GM23248 (cell line): ENCODE data around the gene PRSS53.

Experiments used
- EZH2 ChIP-seq: fragments of 200-600 bp; sonication (generic); IDR thresholded peaks from 2 replicates; pipeline ENCODE4 v1.6.1; 2018; ENCODE audit warnings: antibody characterized with exemption, mild to moderate bottlenecking; ENCODE audit not compliant: insufficient read depth, poor library complexity, severe bottlenecking
- EZH2phosphoT487 ChIP-seq: fragments of 200-600 bp; sonication (generic); IDR thresholded peaks from 2 replicates; pipeline ENCODE4 v1.6.1; 2018; ENCODE audit warnings: antibody characterized with exemption, moderate library complexity, mild to moderate bottlenecking, low read depth; ENCODE audit not compliant: insufficient read depth

DNA sequence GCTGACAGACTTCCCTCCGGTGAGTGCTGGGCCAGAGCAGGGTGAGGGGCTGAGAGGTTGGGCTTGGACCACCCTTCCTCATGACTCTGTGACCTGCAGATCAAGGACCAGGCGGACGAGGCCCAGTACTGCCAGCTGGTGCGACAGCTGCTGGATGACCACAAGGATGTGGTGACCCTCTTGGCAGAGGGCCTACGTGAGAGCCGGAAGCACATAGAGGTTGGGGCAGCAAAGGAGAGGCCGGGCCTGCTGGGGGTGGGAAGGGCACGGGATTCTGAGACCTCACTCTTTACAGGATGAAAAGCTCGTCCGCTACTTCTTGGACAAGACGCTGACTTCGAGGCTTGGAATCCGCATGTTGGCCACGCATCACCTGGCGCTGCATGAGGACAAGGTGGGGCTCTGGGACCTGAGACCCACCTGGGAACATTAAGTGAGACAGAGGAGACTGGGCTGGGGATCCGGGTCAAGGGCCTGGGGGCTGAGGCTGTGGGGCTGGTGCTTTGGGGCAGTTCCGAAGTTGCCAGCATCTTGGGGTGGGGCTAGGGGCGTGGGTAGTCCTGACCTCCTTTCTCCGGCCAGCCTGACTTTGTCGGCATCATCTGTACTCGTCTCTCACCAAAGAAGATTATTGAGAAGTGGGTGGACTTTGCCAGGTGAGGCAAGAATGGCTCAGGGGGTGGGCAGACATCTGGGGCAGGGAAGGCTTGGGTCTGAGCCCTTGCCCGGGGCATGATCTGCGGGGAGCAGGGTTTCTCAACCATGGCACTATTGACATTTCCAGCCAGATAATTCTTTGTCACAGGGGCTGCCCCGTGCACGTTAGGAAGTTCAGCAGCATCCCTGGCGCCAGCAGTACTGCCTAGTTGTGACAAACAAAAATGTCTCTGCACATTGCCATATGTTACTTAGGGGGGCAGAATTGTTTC lies 21.6 kb upstream of the PRSS53 start:
- TF ChIP-seq EZH2phosphoT487 (no peak), EZH2 (no peak)
